GM06990 (cell line): Measurements from ENCODE around the gene STEEP1.
A peak's percentile ranks its signal among the peaks of the same experiment; 100 is the strongest.

Source experiments
- DNase-seq: peaks from one replicate; pipeline ENCODE4 v3.0.0-alpha.2; 2011; ENCODE audit not compliant: insufficient read length; ENCODE audit errors: extremely low read depth
- H3K27me3 ChIP-seq: replicated peaks from 2 replicates; pipeline ENCODE4 v1.6.0; 2011; ENCODE audit warnings: low read length; ENCODE audit not compliant: control insufficient read depth, insufficient read depth
- H3K36me3 ChIP-seq: 2 replicates; pipeline ENCODE4 v1.5.1; 2011; ENCODE audit warnings: low read length; ENCODE audit not compliant: control insufficient read depth, insufficient read depth
- H3K4me3 ChIP-seq: replicated peaks from 2 replicates; pipeline ENCODE4 v1.5.1; 2011; ENCODE audit warnings: low read depth, mild to moderate bottlenecking, control low read depth, low read length
- CTCF ChIP-seq: IDR thresholded peaks from 2 replicates; pipeline ENCODE4 v1.5.1; 2011; ENCODE audit warnings: low read length, control low read depth, mild to moderate bottlenecking, inconsistent platforms; ENCODE audit not compliant: insufficient read depth, poor library complexity, severe bottlenecking

The STEEP1 gene

GRCh38 chrX:119489212-119490074 lies 75.8 kb downstream of the STEEP1 start:
- Histone ChIP-seq H3K27me3 (no peaks in the 10 kb centered on the region), H3K4me3 (no peak overlapping the region), H3K36me3 (no peaks in the 10 kb centered on the region)
- no peak for TF ChIP-seq CTCF
- DNase-seq = no peak

- TF ChIP-seq CTCF = peak; percentile 61
- no peaks in the 10 kb centered on the region for H3K36me3 ChIP-seq
- no peak overlapping the region for H3K4me3 ChIP-seq
- no peak for DNase-seq
- H3K27me3 ChIP-seq = no peaks in the 10 kb centered on the region
Measured at GRCh38 chrX:119488749-119489148, 76.5 kb downstream of the STEEP1 start.
